Raji (cell line): ENCODE results near the gene TAS1R3.

ENCODE experiments used
- POLR2A ChIP-seq: IDR thresholded peaks from 2 replicates; pipeline ENCODE4 v1.6.1; 2011; ENCODE audit warnings: low read depth, low read length, control low read depth; ENCODE audit not compliant: insufficient read depth

TAS1R3 gene

DNA sequence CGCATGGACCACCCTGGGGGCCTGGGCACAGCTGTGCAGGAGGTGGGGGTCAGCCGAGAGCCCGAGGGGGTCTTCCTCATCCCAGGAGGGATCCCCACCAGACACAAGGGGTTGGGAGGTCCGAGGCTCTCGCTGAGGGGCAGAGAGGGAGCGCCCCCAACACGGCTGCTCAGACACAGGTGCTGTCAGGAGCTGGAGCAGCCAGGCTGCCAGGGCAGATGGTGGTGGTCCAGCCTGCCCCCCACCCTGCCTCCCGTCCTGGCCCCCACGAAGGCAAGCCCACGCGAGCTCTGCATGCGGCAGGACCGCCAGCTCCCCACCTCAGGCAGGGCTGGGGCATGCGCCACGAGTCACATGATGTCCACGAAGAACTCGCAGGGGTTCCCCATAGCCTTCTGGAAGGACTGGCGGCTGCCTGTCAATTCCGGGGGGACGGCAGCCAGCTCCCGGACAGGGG lies 4.7 kb downstream of the TAS1R3 start:
- no peak for TF ChIP-seq POLR2A

DNA sequence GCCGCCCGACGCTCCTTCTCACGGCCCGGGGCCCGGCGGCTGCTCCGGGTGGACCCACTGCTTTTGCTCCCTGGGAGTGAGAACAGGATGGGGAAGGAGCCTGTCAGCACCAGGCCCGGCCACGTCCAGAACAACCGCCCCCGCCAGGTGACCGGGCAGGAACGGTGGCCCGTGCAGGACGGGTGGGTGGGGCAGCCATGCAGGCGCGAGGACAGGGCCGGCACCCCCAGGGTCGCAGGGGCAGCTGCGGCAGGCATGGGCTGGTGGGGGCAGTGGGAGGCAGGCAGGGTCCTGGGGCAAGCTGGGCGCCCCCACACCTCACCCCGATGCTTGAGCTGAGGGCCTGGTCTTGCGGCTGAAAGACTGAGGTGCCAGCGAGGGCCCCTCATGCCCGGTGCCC lies 5.4 kb downstream of the TAS1R3 start:
- TF ChIP-seq POLR2A = no peak

DNA sequence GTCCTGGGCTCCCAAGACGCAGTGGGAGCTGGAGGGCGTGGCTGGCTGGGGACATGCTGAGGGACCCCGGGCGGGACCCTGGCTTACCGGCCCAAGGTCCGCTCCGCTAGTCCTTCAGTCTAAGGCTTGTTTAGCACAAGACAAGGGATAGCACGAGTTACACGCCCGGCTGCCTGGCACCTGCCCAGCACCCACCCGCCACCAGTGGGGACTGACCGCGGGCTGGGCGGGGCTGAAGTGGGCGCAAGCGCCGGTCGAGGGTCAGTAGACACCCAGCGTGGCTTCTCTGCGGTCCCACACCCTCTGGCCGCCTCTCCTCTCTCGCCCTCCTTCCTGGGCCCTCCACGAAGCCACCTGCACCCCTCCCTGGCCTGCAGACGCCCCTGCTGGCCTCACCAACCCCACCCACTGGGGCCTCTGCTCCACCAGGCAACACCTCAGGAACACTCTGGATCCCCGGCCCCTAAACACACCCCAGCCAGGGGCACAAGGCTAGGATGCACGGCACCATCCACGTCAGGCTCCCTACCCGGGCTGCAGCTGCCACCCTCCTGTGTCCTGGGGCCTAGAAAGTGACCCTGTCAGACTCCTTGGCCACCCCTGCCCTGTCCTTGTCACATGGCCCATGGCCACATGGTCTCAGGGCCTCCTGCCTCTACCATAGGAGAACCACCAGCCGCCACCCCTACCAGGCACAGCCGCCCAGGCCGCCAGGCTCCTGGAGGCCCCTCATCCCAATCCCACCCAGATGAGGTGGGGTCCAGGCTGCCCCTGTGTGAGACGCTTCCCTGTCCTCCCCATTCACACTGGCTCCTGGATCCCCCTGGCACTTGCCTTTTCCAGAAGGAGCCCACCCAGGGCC lies 6.1 kb downstream of the TAS1R3 start:
- no peak for TF ChIP-seq POLR2A

DNA sequence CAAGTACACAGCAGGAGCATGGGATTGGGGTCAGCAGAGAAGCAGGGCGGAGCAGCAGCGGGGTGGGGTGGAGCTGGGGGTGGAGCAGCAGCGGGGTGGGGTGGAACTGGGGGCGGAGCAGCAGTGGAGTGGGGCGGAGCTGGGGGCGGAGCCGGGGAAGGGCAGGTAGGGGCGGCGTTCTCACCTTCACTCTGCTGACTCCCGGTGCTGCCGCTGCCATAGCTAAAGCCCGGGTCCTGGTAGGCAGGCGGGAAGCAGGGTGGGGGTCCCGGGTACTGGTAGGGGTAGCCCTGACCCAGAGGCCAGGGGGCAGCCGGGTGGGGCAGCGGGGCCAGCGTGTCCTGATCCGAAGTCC lies 6.7 kb downstream of the TAS1R3 start:
- TF ChIP-seq POLR2A = no peak

DNA sequence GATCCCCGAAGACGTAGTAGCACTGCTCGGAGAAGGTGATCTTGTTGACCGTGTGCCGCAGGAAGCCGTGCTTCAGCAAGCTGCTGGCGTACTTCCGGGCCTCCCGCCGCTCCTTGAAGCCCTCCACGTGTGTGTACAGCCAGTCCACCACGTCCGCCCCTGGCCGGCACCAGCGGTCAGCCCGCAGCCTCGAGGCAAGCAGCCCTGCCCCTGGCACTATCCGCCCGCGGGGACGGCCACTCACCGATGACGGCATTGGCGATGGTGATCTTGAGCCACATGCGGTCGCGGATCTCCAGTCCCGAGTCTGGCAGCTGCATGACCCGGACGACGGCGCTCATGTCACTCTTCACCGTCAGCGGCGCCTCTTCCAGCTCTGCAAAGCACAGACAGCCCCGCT lies 7.2 kb downstream of the TAS1R3 start:
- TF ChIP-seq POLR2A = no peak

DNA sequence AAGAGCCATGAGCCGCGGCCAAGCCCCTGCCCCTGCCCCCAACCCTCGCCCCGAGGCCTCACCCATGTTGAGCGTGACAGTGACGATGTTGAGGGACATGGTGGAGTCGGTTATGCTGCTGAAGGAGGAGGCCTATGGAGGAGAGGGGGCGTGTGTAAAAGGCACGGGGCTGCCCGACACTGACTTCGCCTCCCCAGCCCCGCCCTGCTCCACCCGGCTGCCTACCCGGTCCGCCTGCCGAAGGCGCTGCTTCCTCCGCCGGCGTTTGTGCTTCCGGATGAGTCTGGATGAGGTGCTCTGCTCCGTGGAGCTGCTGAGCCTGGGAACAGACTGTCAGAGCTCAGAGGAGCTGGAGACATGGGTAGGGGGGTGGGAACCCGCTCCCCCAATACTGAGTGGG lies 9.1 kb downstream of the TAS1R3 start:
- TF ChIP-seq POLR2A = no peak

DNA sequence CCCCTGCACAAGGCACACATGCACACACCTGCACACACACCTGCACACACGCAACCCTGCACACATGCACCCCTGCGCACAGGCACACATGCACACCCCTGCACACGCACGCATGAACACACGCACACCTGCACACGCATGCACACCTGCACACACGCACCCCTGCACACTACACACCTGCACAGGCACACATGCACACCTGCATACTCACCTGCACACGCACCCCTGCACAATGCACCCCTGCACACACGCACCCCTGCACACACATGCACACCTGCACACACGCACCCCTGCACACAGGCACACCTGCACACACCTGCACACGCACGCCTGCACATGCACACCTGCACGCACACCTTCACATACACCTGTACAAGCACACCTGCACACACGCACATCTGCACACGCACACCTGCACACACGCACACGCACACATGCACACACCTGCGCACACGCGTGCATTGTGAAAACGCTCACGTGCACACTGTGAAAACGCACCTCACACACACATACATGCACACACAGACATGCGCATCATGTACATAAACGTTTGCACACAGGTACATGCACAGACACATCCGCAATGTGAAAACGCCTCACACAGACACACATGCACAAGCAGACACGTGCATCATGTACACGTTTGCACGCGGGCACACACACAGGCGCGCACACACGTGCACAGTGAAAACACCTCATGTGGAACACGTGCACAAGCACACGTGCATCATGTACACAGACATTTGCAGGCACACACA lies 9.9 kb downstream of the TAS1R3 start:
- no peak for TF ChIP-seq POLR2A

DNA sequence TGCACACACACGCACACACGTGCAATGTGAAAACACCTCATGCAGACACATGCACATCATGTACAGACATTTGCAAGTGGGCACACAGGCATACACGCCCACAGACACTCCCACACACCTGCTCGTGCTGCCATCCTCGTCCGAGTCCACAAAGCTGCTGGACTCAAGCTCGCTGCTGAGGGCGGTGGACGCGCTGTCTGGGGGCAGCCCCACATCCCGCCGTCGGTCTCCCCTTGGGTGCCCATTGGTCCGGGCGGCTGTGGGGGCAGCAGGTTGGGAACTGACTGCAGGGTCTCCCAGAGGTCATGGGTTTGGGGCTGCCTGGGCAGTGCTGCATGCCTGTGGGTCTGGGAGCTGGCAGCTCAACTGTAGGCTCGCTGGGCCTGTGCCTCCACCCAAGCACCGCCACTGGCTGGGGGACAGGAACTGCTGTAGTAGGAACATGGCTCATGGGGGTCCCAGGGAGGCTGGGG lies 10.5 kb downstream of the TAS1R3 start:
- no peak for TF ChIP-seq POLR2A

DNA sequence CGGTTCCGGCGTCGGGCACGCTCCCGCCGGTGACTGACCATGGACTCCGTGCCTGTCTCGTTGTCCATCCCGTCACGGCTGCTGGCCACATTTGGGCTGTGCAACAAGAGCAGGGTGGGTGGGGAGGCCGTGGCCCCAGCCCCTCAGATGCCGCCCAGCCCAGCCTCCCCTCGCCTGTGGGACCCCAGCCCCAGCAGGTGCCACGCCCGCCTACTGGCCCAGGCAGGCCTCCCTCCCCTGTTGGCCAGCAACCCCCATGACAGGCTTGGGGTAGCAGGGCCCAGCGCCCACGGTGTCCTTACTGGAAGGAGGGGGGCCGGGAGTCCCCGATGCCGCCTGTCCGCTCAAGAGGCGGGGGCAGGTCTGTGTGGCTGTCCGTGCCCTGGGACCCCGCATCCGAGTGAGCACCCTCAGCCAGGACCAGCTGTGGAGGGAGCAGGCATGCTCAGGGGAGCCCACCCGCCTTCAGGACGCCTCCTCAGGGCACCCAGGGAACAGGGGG lies 11.0 kb downstream of the TAS1R3 start:
- no peak for TF ChIP-seq POLR2A

DNA sequence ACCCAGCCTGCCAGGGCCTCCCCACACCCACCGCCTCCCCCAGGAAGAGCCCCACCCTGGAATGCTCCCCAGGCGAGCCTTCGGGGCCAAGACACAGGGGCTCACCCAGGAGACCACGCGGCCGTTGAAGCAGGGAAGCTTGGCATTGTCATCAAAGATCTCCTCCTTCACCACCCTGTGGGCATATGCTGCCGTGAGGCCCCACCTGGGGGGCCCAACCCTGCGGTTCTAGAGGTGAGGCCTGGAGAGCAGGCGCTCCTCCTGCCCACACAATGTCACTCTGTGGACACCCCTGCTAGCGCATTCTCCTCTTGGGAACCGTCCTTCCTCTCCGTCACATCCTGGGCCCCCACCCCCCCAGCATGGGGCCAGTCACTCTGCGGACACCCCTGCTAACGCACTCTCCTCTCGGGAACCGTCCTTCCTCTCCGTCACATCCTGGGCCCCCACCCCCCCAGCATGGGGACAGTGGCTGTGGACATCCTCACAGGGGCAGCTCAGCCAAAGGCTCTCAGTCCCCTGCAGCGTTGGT lies 11.6 kb downstream of the TAS1R3 start:
- TF ChIP-seq POLR2A = no peak

DNA sequence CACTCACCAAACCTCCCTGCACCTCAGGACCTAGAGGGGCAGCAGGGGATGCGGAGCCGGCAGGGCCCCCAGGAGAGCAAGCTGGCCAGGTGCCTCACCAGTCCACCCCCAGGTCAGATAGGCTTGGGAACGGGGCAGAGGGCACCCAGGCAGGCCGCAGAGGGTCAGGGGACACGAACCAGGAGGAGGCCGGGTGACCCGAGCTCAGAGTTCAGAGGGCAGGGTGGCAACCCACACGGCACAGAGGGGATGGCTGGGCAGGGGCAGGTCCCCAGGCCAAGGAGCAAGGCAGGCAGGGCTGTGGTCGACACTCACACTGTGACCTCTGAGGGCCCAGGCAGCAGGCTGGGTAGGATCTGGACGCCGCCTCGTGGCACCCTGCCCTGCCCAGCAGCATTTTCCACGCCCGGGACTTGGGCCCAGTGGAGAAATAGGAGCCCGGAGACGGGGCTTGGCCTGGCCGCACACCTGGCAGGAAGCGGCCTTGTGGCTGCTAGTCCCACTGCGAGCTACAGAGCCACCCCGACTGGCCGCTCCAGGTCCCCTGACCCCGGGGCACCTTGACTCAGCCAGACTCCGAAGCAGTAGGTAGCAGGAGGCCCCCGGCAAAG lies 12.8 kb downstream of the TAS1R3 start:
- no peak for TF ChIP-seq POLR2A

DNA sequence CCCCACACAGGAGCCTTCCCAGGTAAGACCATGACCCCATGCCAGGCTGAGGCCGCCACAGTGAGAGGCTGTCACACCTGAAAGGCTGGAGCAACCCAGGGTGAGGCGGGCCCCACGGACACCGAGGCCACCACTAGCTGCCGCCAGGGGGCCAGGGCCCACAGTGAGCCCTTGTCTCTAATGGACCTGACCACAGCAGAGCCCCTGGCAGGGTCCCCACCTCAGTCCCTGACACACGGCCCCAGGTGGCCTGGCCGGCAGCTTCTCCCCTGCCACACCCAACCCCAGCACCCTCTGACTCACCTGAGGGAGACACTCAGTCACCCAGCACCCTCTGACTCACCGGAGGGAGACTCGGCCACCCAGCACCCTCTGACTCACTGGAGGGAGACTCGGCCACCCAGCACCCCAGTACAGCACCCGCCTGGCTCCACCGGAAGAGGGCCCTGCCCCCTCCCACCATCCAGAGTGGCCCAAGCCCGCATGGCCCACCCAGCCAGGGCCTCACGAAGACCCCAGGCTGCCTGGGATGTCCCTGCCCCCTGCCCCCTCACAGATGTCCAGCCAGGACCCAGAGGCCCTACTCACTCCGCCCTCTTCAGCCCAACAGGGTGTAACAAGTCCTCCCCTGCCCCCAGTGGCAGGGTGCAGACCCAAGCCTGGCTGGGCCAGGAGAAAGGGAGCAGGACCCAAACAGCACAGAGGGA lies 13.7 kb downstream of the TAS1R3 start:
- TF ChIP-seq POLR2A = no peak

DNA sequence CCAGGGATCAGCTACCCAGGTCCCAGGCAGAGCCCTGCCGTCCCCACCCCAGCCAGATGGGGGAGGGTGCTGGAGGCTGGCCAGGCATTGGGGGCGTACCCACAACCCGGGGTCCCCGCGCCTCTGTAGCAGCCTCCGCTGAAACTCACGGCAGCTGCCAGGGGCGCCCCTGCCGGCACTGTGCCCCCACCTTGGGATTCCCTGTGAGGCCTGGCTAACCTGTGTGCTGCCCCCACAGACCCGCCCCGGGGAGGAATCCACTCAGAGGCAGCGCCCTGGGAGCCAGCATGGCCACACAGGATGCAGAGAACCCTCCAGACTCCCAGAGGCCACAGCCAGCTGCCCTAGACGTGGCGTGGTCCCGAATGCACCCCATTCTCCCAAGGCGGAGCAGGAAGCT lies 14.3 kb downstream of the TAS1R3 start:
- no peak for TF ChIP-seq POLR2A

DNA sequence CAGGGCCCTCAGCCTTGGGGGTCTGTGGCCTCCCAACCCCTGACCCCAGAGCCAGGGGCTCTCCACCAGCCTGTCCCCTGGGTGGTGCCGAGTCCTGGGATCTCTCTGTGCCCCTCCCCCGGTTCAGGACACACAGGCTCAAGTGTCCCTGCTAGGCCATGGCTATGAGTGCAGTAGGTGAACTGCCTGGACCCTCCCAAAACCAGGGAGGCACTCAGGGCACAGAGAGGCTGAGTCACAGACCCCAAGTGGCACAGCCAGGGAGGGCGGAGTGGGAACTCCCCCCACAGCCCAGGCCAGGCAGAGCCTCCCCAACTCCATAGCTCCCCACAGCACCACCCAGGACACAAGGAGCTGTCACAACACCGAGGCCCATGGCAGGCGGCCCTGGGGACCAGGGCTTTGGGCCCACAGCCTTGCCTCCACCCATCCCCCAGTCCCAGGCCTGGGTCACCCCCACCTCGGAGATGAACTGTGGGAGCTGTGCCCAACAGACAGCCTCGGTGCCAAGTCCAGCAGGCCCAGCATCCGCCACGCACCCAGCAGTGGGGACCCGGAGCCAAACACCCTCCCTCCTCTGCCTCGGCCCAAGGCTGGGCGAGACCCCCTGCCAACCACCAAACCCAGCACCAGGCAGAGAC lies 14.9 kb downstream of the TAS1R3 start:
- TF ChIP-seq POLR2A = no peak
